ENCODE measurements around the gene HP.
"Not testable (repeated sequence)": the region's sequence is repeated elsewhere in the genome, so short reads cannot be mapped to it uniquely, and the experiment has no call there.

GRCh38 chr16:72076991-72077706, 22.8 kb downstream of the HP start:
- not testable (repeated sequence) for TF ChIP-seq CTCF (conservative IDR thresholded peaks at IDR 0.05; ENCODE audit: low read length); EZH2phosphoT487 (IDR thresholded peaks at IDR 0.05; ENCODE audit: borderline replicate concordance)

All from Loucy (cell line).